ENCODE measurements around the gene MPZL3. TPM values are rescaled to one million over a fixed set of nuclear protein-coding genes. Genes with fewer than 3 reads are reported as not detected.

MPZL3 gene
- total and polyA plus RNA-seq, 4 donors: 2.5 to 6.9 (median 3.5) TPM

GRCh38 chr11:118232659-118233058 lies 19.5 kb downstream of the MPZL3 start:
- TF ChIP-seq EGR1 (IDR thresholded peaks at IDR 0.05; ENCODE audit: low read depth in 2 of 2) (no peak), RAD21 (IDR thresholded peaks at IDR 0.05) (no peak), FOXA1 (IDR thresholded peaks at IDR 0.05) (no peak), YY1 (IDR thresholded peaks at IDR 0.05) (no peak), ATF3 (IDR thresholded peaks at IDR 0.05) (no peak), SP1 (IDR thresholded peaks at IDR 0.05) (no peak), GABPA (IDR thresholded peaks at IDR 0.05 in 1 of 2, conservative IDR thresholded peaks at IDR 0.05 in 1 of 2) (no peak), ZBTB33 (IDR thresholded peaks at IDR 0.05) (no peak), TAF1 (conservative IDR thresholded peaks at IDR 0.05) (no peak)
- 90% methylated on average over 1 of the region's 1 CpG for WGBS
- no peaks in the 10 kb centered on the region for H3K4me1 ChIP-seq (ENCODE audit: control insufficient read depth in 4 of 4, insufficient read depth in 4 of 4, low read length in 3 of 4)
- no peak overlapping the region for H3K27ac ChIP-seq (ENCODE audit: low read depth in 1 of 2, low read length in 2 of 2)
- H3K27me3 ChIP-seq (ENCODE audit: control insufficient read depth in 4 of 4, insufficient read depth in 4 of 4, low read length in 3 of 4): no peaks in the 10 kb centered on the region
- no peak overlapping the region for H3K9ac ChIP-seq (ENCODE audit: low read depth in 1 of 2, low read length in 2 of 2)
- DNase-seq (ENCODE audit: low spot score): no peak
- H3K4me3 ChIP-seq (ENCODE audit: low read depth in 1 of 3, low read length in 3 of 3): no peak overlapping the region
- H3K36me3 ChIP-seq (ENCODE audit: control insufficient read depth in 4 of 4, insufficient read depth in 3 of 4, low read depth in 1 of 4, low read length in 3 of 4): peaks cover 5 to 8% (median 7%) of the 10 kb centered on the region in 4 donors
- H3K9me3 ChIP-seq (ENCODE audit: control insufficient read depth in 4 of 4, low read length in 3 of 4): no peaks in the 10 kb centered on the region

- TF ChIP-seq CTCF (IDR thresholded peaks at IDR 0.05; ENCODE audit: low read depth, low read length, missing input control): no peak
- TF ChIP-seq YY1 (IDR thresholded peaks at IDR 0.05): no peak
- TF ChIP-seq SP1 (IDR thresholded peaks at IDR 0.05): no peak
- no peak for TF ChIP-seq FOXA2 (IDR thresholded peaks at IDR 0.05)
- no peak for TF ChIP-seq MAX (IDR thresholded peaks at IDR 0.05)
- no peak for TF ChIP-seq ATF3 (IDR thresholded peaks at IDR 0.05)
- TF ChIP-seq HNF4G (IDR thresholded peaks at IDR 0.05): no peak
- TF ChIP-seq RAD21 (IDR thresholded peaks at IDR 0.05): no peak
- TF ChIP-seq JUND (IDR thresholded peaks at IDR 0.05): no peak
- no peak for TF ChIP-seq NR2F2 (IDR thresholded peaks at IDR 0.05)
- TF ChIP-seq GABPA (IDR thresholded peaks at IDR 0.05 in 1 of 2, conservative IDR thresholded peaks at IDR 0.05 in 1 of 2): no peak
- no peak for TF ChIP-seq HNF4A (conservative IDR thresholded peaks at IDR 0.05)
- TF ChIP-seq ZBTB33 (IDR thresholded peaks at IDR 0.05): no peak
- no peak for TF ChIP-seq TAF1 (conservative IDR thresholded peaks at IDR 0.05)
- TF ChIP-seq EGR1 (IDR thresholded peaks at IDR 0.05; ENCODE audit: low read depth in 2 of 2): no peak
- no peak for TF ChIP-seq RXRA (IDR thresholded peaks at IDR 0.05)
- TF ChIP-seq REST (IDR thresholded peaks at IDR 0.05): no peak
- no peak for TF ChIP-seq FOXA1 (IDR thresholded peaks at IDR 0.05)
- H3K9ac ChIP-seq (ENCODE audit: low read depth in 1 of 2, low read length in 2 of 2): no peak overlapping the region
- H3K27ac ChIP-seq (ENCODE audit: low read depth in 1 of 2, low read length in 2 of 2): no peak overlapping the region
- no peaks in the 10 kb centered on the region for H3K9me3 ChIP-seq (ENCODE audit: control insufficient read depth in 4 of 4, low read length in 3 of 4)
- no peak overlapping the region for H3K4me3 ChIP-seq (ENCODE audit: low read depth in 1 of 3, low read length in 3 of 3)
- H3K27me3 ChIP-seq (ENCODE audit: control insufficient read depth in 4 of 4, insufficient read depth in 4 of 4, low read length in 3 of 4): no peaks in the 10 kb centered on the region
- no peaks in the 10 kb centered on the region for H3K4me1 ChIP-seq (ENCODE audit: control insufficient read depth in 4 of 4, insufficient read depth in 4 of 4, low read length in 3 of 4)
- peaks cover 6 to 10% (median 9%) of the 10 kb centered on the region in 4 donors for H3K36me3 ChIP-seq (ENCODE audit: control insufficient read depth in 4 of 4, insufficient read depth in 3 of 4, low read depth in 1 of 4, low read length in 3 of 4)
- DNase-seq (ENCODE audit: low spot score): no peak
Measured at GRCh38 chr11:118231461-118231860, 20.7 kb downstream of the MPZL3 start.

Data from liver (tissue), 9 donors.